Kidney capillary endothelial cell (primary cell): ENCODE data around the gene TMEM185B.

Experiments used
- DNase-seq: peaks from one replicate; pipeline ENCODE4 v3.0.0-alpha.2; 2018; ENCODE audit warnings: low spot score

Gene TMEM185B

GRCh38 chr2:120231564-120231973, 8.4 kb upstream of the TMEM185B start:
- DNase-seq = no peak

- DNase-seq = no peak
Measured at GRCh38 chr2:120230515-120231471, 7.6 kb upstream of the TMEM185B start.

GRCh38 chr2:120229341-120229740, 6.1 kb upstream of the TMEM185B start:
- DNase-seq = no peak

GRCh38 chr2:120228503-120228902, 5.3 kb upstream of the TMEM185B start:
- no peak for DNase-seq

- no peak for DNase-seq
Measured at GRCh38 chr2:120227111-120227991, 4.2 kb upstream of the TMEM185B start.

GRCh38 chr2:120226316-120226715, 3.1 kb upstream of the TMEM185B start:
- DNase-seq = no peak

GRCh38 chr2:120225549-120226065, 2.4 kb upstream of the TMEM185B start:
- no peak for DNase-seq

GRCh38 chr2:120224735-120225548, 1.7 kb upstream of the TMEM185B start:
- DNase-seq = no peak

- no peak for DNase-seq
Measured at GRCh38 chr2:120224256-120224655, 1.1 kb upstream of the TMEM185B start.

- no peak for DNase-seq
Measured at GRCh38 chr2:120222186-120223033, 790 bp downstream of the TMEM185B start.

- no peak for DNase-seq
Measured at GRCh38 chr2:120221616-120222015, 1.6 kb downstream of the TMEM185B start.

- no peak for DNase-seq
Measured at GRCh38 chr2:120220756-120221155, 2.4 kb downstream of the TMEM185B start.

GRCh38 chr2:120219766-120220165, 3.4 kb downstream of the TMEM185B start:
- DNase-seq = no peak

- DNase-seq = no peak
Measured at GRCh38 chr2:120219291-120219690, 3.9 kb downstream of the TMEM185B start.

- no peak for DNase-seq
Measured at GRCh38 chr2:120218181-120218580, 5.0 kb downstream of the TMEM185B start.

- no peak for DNase-seq
Measured at GRCh38 chr2:120210270-120210693, 12.9 kb downstream of the TMEM185B start.

- DNase-seq = no peak
Measured at GRCh38 chr2:120209427-120210269, 13.6 kb downstream of the TMEM185B start.

- DNase-seq = no peak
Measured at GRCh38 chr2:120208381-120209353, 14.5 kb downstream of the TMEM185B start.
